ENCODE data around the gene PITRM1.

DNA sequence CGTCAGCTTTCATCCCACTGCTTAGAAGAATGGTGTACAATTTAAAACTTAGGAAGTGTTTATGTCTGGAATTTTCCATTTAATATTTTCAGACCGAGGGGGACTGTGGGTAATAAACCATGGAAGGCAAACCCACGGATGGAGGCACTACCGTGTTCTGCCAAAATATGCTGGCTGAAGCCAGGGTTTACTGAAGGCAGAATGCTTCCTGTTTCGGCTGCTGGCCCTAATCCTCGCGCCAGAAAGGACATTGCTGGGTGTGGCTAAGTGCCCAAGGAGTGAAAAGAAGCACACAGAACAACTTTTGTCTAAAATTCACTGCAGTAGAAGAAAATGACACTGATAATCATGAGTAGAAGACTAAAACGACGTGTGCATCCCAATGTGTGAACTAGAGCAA lies 32.3 kb downstream of the PITRM1 start:
- no peak for TF ChIP-seq POLR2A (IDR thresholded peaks at IDR 0.05)
- TF ChIP-seq, protein P1, sequence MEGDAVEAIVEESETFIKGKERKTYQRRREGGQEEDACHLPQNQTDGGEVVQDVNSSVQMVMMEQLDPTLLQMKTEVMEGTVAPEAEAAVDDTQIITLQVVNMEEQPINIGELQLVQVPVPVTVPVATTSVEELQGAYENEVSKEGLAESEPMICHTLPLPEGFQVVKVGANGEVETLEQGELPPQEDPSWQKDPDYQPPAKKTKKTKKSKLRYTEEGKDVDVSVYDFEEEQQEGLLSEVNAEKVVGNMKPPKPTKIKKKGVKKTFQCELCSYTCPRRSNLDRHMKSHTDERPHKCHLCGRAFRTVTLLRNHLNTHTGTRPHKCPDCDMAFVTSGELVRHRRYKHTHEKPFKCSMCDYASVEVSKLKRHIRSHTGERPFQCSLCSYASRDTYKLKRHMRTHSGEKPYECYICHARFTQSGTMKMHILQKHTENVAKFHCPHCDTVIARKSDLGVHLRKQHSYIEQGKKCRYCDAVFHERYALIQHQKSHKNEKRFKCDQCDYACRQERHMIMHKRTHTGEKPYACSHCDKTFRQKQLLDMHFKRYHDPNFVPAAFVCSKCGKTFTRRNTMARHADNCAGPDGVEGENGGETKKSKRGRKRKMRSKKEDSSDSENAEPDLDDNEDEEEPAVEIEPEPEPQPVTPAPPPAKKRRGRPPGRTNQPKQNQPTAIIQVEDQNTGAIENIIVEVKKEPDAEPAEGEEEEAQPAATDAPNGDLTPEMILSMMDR (IDR thresholded peaks at IDR 0.05): no peak

Measured in lower leg skin (tissue), 3 donors.